ENCODE data around the gene RIMKLB.

Gene RIMKLB

DNA sequence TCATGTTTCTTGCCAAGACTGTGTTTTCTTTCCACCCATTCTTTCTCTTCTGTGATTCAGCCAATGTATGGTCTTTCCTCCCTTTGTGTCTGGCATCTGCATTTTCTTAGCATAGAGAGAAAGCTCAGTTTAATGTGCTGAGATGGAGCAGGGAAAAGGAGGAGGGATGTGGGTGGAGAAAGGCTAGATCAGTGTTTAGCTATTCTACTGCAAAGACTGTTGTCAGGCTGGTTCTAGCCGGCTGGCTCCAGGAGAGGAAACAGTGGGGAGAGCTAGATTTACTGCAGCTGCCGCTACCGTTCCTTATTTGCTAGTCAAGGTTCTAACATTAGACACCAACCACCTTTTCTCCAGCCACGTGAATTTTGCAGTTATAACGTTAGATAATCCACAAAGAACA lies 5.2 kb upstream of the RIMKLB start:
- H3K9me3 ChIP-seq (ENCODE audit: insufficient read depth, low read length): no peaks in the 10 kb centered on the region
- H3K4me2 ChIP-seq (ENCODE audit: low read depth, low read length, poor library complexity, severe bottlenecking): no peak overlapping the region
- no peaks in the 10 kb centered on the region for H3K79me2 ChIP-seq (ENCODE audit: insufficient read depth, low read length)
- TF ChIP-seq EZH2phosphoT487 (conservative IDR thresholded peaks at IDR 0.05; ENCODE audit: low read length): no peak
- TF ChIP-seq, protein P1, sequence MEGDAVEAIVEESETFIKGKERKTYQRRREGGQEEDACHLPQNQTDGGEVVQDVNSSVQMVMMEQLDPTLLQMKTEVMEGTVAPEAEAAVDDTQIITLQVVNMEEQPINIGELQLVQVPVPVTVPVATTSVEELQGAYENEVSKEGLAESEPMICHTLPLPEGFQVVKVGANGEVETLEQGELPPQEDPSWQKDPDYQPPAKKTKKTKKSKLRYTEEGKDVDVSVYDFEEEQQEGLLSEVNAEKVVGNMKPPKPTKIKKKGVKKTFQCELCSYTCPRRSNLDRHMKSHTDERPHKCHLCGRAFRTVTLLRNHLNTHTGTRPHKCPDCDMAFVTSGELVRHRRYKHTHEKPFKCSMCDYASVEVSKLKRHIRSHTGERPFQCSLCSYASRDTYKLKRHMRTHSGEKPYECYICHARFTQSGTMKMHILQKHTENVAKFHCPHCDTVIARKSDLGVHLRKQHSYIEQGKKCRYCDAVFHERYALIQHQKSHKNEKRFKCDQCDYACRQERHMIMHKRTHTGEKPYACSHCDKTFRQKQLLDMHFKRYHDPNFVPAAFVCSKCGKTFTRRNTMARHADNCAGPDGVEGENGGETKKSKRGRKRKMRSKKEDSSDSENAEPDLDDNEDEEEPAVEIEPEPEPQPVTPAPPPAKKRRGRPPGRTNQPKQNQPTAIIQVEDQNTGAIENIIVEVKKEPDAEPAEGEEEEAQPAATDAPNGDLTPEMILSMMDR (IDR thresholded peaks at IDR 0.05; ENCODE audit: insufficient read depth, low read length, poor library complexity, severe bottlenecking): no peak
- no peak overlapping the region for H3K9ac ChIP-seq (ENCODE audit: low read length)
- peak overlapping the region; percentile 34 for H2AFZ ChIP-seq (ENCODE audit: low read depth, low read length, severe bottlenecking)
- no peaks in the 10 kb centered on the region for H4K20me1 ChIP-seq (ENCODE audit: low read depth, low read length)
- no peak overlapping the region for H3K4me3 ChIP-seq (ENCODE audit: insufficient read depth, low read length, poor library complexity, severe bottlenecking)
- H3F3A ChIP-seq (ENCODE audit: insufficient read depth): no peaks in the 10 kb centered on the region
- no peaks in the 10 kb centered on the region for H3K27me3 ChIP-seq (ENCODE audit: low read length)
- H3K36me3 ChIP-seq (ENCODE audit: low read length): no peaks in the 10 kb centered on the region
- H3K27ac ChIP-seq (ENCODE audit: low read depth, low read length): no peak overlapping the region
- H3K9me2 ChIP-seq (replicated peaks; ENCODE audit: insufficient read depth, low read length): no peaks in the 10 kb centered on the region

DNA sequence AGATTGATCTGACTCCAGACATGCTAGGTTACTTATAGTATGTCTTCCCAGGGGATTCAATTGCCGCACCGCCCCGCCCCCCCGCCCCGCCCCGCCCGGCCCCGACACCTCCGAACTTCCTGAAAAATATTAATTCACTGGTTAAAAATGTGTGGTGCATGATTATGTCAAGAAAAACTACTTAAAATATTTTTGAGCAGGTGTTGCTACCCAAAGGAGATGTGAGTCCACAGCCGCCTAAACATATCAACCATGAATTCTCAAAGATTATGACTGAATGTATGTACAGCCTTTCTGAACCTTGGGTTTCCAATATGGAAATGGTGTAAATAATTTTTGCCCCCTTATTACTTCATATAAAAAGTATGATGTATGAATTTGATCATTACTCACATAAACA lies 2.7 kb upstream of the RIMKLB start:
- Histone ChIP-seq H4K20me1 (ENCODE audit: low read depth, low read length) (no peaks in the 10 kb centered on the region), H3K27me3 (ENCODE audit: low read length) (no peaks in the 10 kb centered on the region), H3K9me2 (replicated peaks; ENCODE audit: insufficient read depth, low read length) (no peaks in the 10 kb centered on the region), H3K79me2 (ENCODE audit: insufficient read depth, low read length) (0 out of 2 replicates have a peak, but pooled peaks cover 3% of the 10 kb centered on the region), H3K4me3 (ENCODE audit: insufficient read depth, low read length, poor library complexity, severe bottlenecking) (no peak overlapping the region), H3K9me3 (ENCODE audit: insufficient read depth, low read length) (no peaks in the 10 kb centered on the region), H3K36me3 (ENCODE audit: low read length) (no peaks in the 10 kb centered on the region), H3K4me2 (ENCODE audit: low read depth, low read length, poor library complexity, severe bottlenecking) (no peak overlapping the region), H3K27ac (ENCODE audit: low read depth, low read length) (no peak overlapping the region), H3F3A (ENCODE audit: insufficient read depth) (no peaks in the 10 kb centered on the region), H2AFZ (ENCODE audit: low read depth, low read length, severe bottlenecking) (no peak overlapping the region), H3K9ac (ENCODE audit: low read length) (no peak overlapping the region)
- no peak for TF ChIP-seq EZH2phosphoT487 (conservative IDR thresholded peaks at IDR 0.05; ENCODE audit: low read length)
- TF ChIP-seq, protein P1 (IDR thresholded peaks at IDR 0.05; ENCODE audit: insufficient read depth, low read length, poor library complexity, severe bottlenecking): no peak

DNA sequence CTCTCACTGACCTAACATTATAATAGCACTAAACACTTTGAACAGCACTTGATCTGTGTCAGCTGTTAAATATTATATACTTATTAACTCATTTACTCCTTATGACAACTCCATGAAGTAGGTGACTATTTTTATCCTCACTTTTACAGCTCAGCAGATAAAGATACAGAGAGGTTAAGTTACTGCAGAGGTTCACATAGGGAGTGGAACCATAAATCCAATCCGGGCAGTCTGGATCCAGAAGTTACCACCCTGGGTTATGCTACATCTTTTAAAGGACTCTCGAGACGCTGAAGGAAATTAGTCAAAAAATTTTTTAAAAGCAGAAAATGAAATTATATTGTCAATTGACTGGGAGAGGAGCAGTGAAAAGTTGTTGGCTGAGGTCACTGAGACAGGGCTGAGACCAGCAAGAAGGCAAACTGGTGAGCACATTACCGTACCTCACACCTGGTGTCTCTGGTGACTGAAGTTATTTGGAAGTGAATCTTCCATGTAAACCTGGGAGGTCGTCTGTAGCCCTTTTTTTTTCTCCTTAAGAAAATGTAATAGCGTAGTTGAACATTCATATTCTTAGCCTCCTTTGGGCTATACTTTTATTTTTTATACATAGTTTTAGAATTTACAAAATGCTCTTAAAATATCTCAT lies 1.2 kb upstream of the RIMKLB start:
- Histone ChIP-seq H3K9me2 (replicated peaks; ENCODE audit: insufficient read depth, low read length) (no peaks in the 10 kb centered on the region), H3K79me2 (ENCODE audit: insufficient read depth, low read length) (0 out of 2 replicates have a peak, but pooled peaks cover 3% of the 10 kb centered on the region), H2AFZ (ENCODE audit: low read depth, low read length, severe bottlenecking) (peak overlapping the region; percentile 98), H3F3A (ENCODE audit: insufficient read depth) (no peaks in the 10 kb centered on the region), H3K9me3 (ENCODE audit: insufficient read depth, low read length) (no peaks in the 10 kb centered on the region), H3K36me3 (ENCODE audit: low read length) (no peaks in the 10 kb centered on the region), H3K4me3 (ENCODE audit: insufficient read depth, low read length, poor library complexity, severe bottlenecking) (peak overlapping the region; percentile 57), H3K4me2 (ENCODE audit: low read depth, low read length, poor library complexity, severe bottlenecking) (peak overlapping the region; percentile 69), H3K27me3 (ENCODE audit: low read length) (no peaks in the 10 kb centered on the region), H4K20me1 (ENCODE audit: low read depth, low read length) (no peaks in the 10 kb centered on the region), H3K9ac (ENCODE audit: low read length) (peak overlapping the region; percentile 73), H3K27ac (ENCODE audit: low read depth, low read length) (no peak overlapping the region)
- no peak for TF ChIP-seq EZH2phosphoT487 (conservative IDR thresholded peaks at IDR 0.05; ENCODE audit: low read length)
- TF ChIP-seq, protein P1 (IDR thresholded peaks at IDR 0.05; ENCODE audit: insufficient read depth, low read length, poor library complexity, severe bottlenecking): no peak

All from SU-DHL-6 (cell line).